NT2/D1 (cell line): ENCODE data around the gene CACNA2D2.

Source experiments
- SUZ12 ChIP-seq: IDR thresholded peaks from 2 replicates; pipeline ENCODE4 v1.6.1; 2011; ENCODE audit not compliant: insufficient read length, insufficient read depth; ENCODE audit errors: extremely low read depth
- ZNF274 ChIP-seq: IDR thresholded peaks from 2 replicates; pipeline ENCODE4 v1.6.1; 2011; ENCODE audit warnings: mild to moderate bottlenecking, low read depth, low read length

- TF ChIP-seq SUZ12 (no peak), ZNF274 (no peak)
Observed at GRCh38 chr3:50356553-50356952, 146.9 kb downstream of the CACNA2D2 start.
